Neural progenitor cell (in vitro differentiated cells): ENCODE measurements around the gene MED12L. TPM values are rescaled to one million over a fixed set of nuclear protein-coding genes. Genes with fewer than 3 reads are reported as not detected.

Experiments used
- DNase-seq: peaks from one replicate; pipeline ENCODE4 v3.0.0-alpha.2; 2016; ENCODE audit warnings: low spot score
- H2AFZ ChIP-seq: fragments of 200-600 bp; sonication (generic); replicated peaks from 2 replicates; pipeline ENCODE4 v1.6.1; 2016; ENCODE audit warnings: antibody characterized with exemption
- H3F3A ChIP-seq: fragments of 200-600 bp; sonication (generic); 2 replicates; pipeline ENCODE4 v1.6.1; 2016; ENCODE audit warnings: antibody characterized with exemption, low read depth
- H3K27ac ChIP-seq: fragments of 200-600 bp; sonication (generic); 2 replicates; pipeline ENCODE4 v1.5.1; 2016; ENCODE audit warnings: mild to moderate bottlenecking
- H3K27me3 ChIP-seq: fragments of 200-600 bp; sonication (generic); 2 replicates; pipeline ENCODE4 v1.6.1; 2016; ENCODE audit warnings: mild to moderate bottlenecking, moderate library complexity
- H3K36me3 ChIP-seq: fragments of 200-600 bp; sonication (generic); 2 replicates; pipeline ENCODE4 v1.5.1; 2016
- H3K4me1 ChIP-seq: fragments of 200-600 bp; sonication (generic); 2 replicates; pipeline ENCODE4 v1.6.1; 2016; ENCODE audit warnings: mixed run types
- H3K4me2 ChIP-seq: fragments of 200-600 bp; sonication (generic); 2 replicates; pipeline ENCODE4 v1.6.1; 2016
- H3K4me3 ChIP-seq: fragments of 200-600 bp; sonication (generic); 2 replicates; pipeline ENCODE4 v1.5.1; 2016
- H3K79me2 ChIP-seq: fragments of 200-600 bp; sonication (generic); 2 replicates; pipeline ENCODE4 v1.6.1; 2016; ENCODE audit warnings: low read depth
- H3K9ac ChIP-seq: fragments of 200-600 bp; sonication (generic); 2 replicates; pipeline ENCODE4 v1.6.1; 2016
- H3K9me3 ChIP-seq: fragments of 200-600 bp; sonication (generic); 2 replicates; pipeline ENCODE4 v1.5.1; 2016; ENCODE audit warnings: low read depth
- H4K20me1 ChIP-seq: fragments of 200-600 bp; sonication (generic); 2 replicates; pipeline ENCODE4 v1.6.1; 2016; ENCODE audit warnings: low read depth
- H3K27ac Mint-ChIP-seq: 3 replicates; pipeline ENCODE4 v1.8.0; 2021; ENCODE audit warnings: mixed read lengths
- H3K27me3 Mint-ChIP-seq: 2 replicates; pipeline ENCODE4 v1.8.0; 2022; ENCODE audit warnings: low read depth, mild to moderate bottlenecking, inconsistent platforms, moderate library complexity, mixed read lengths; ENCODE audit not compliant: insufficient read depth
- H3K36me3 Mint-ChIP-seq: 3 replicates; pipeline ENCODE4 v1.8.0; 2021; ENCODE audit warnings: mixed read lengths
- H3K4me1 Mint-ChIP-seq: 3 replicates; pipeline ENCODE4 v1.8.0; 2021; ENCODE audit warnings: mixed read lengths
- H3K4me3 Mint-ChIP-seq: 3 replicates; pipeline ENCODE4 v1.8.0; 2021; ENCODE audit warnings: mild to moderate bottlenecking, moderate library complexity, mixed read lengths
- H3K9me3 Mint-ChIP-seq: 3 replicates; pipeline ENCODE4 v1.8.0; 2020; ENCODE audit warnings: mixed read lengths
- CTCF ChIP-seq: fragments of 200-600 bp; sonication (generic); IDR thresholded peaks from 2 replicates; pipeline ENCODE4 v1.5.1; 2017; ENCODE audit warnings: antibody characterized with exemption, mild to moderate bottlenecking
- EZH2 ChIP-seq: fragments of 200-600 bp; sonication (generic); IDR thresholded peaks from 2 replicates; pipeline ENCODE4 v1.6.1; 2017; ENCODE audit warnings: antibody characterized with exemption, mild to moderate bottlenecking, moderate library complexity
- EZH2phosphoT487 ChIP-seq: fragments of 200-600 bp; sonication (generic); IDR thresholded peaks from 2 replicates; pipeline ENCODE4 v1.6.1; 2017; ENCODE audit warnings: antibody characterized with exemption
- total RNA-seq: library from RNA; depleted of rRNA; stranded (reverse); fragments of >200 nt; gene quantifications from 2 replicates; pipeline ENCODE4 v1.2.3, GENCODE V29; 2015; ENCODE audit warnings: low replicate concordance

MED12L gene
- total RNA-seq, 1 donor from 2014 or later, result 16.5 TPM

GRCh38 chr3:151297429-151297828 is 212.0 kb downstream of the MED12L start:
- Histone ChIP-seq H3K9me3 (no peaks in the 10 kb centered on the region), H3K9ac (no peak overlapping the region), H3K27me3 (no peaks in the 10 kb centered on the region), H3K4me3 (no peak overlapping the region), H2AFZ (no peak overlapping the region), H3K27ac (no peak overlapping the region), H3K79me2 (no peaks in the 10 kb centered on the region), H3K4me1 (no peaks in the 10 kb centered on the region), H3F3A (no peaks in the 10 kb centered on the region), H4K20me1 (no peaks in the 10 kb centered on the region), H3K36me3 (no peaks in the 10 kb centered on the region), H3K4me2 (no peak overlapping the region)
- H3K4me3 Mint-ChIP-seq, result no peak overlapping the region
- no peaks in the 10 kb centered on the region for H3K36me3 Mint-ChIP-seq
- H3K27me3 Mint-ChIP-seq, result no peaks in the 10 kb centered on the region
- H3K4me1 Mint-ChIP-seq, result peaks cover 3% of the 10 kb centered on the region
- no peaks in the 10 kb centered on the region for H3K9me3 Mint-ChIP-seq
- TF ChIP-seq EZH2phosphoT487 (no peak), EZH2 (no peak), CTCF (no peak)
- no peak for DNase-seq
- H3K27ac Mint-ChIP-seq, result no peak overlapping the region

GRCh38 chr3:151299006-151299405 is 213.5 kb downstream of the MED12L start:
- H3K27me3 Mint-ChIP-seq, result no peaks in the 10 kb centered on the region

GRCh38 chr3:151300539-151300938 is 215.1 kb downstream of the MED12L start:
- no peaks in the 10 kb centered on the region for H3K9me3 Mint-ChIP-seq
- Histone ChIP-seq H3F3A (peaks cover 5% of the 10 kb centered on the region), H3K27me3 (no peaks in the 10 kb centered on the region), H3K9me3 (no peaks in the 10 kb centered on the region), H3K36me3 (no peaks in the 10 kb centered on the region), H3K4me2 (no peak overlapping the region), H3K79me2 (no peaks in the 10 kb centered on the region), H3K4me3 (no peak overlapping the region), H4K20me1 (no peaks in the 10 kb centered on the region), H3K4me1 (peaks cover 5% of the 10 kb centered on the region), H3K9ac (no peak overlapping the region), H3K27ac (no peak overlapping the region), H2AFZ (no peak overlapping the region)
- peaks cover 5% of the 10 kb centered on the region for H3K36me3 Mint-ChIP-seq
- TF ChIP-seq EZH2phosphoT487 (no peak), EZH2 (no peak), CTCF (no peak)
- no peak overlapping the region for H3K27ac Mint-ChIP-seq
- no peaks in the 10 kb centered on the region for H3K27me3 Mint-ChIP-seq
- no peak overlapping the region for H3K4me3 Mint-ChIP-seq
- DNase-seq, result no peak
- peaks cover 6% of the 10 kb centered on the region for H3K4me1 Mint-ChIP-seq

More at GRCh38 chr3:151299006-151299405, 213.5 kb downstream of the MED12L start:
- H3K27ac ChIP-seq, result no peak overlapping the region
- H3K9me3 ChIP-seq, result no peaks in the 10 kb centered on the region
- no peaks in the 10 kb centered on the region for H3K36me3 ChIP-seq
- no peak overlapping the region for H2AFZ ChIP-seq
- no peaks in the 10 kb centered on the region for H3F3A ChIP-seq
- no peak overlapping the region for H3K9ac ChIP-seq
- H3K4me2 ChIP-seq, result no peak overlapping the region
- H4K20me1 ChIP-seq, result no peaks in the 10 kb centered on the region
- Mint-ChIP-seq H3K4me3 (no peak overlapping the region), H3K4me1 (peaks cover 3% of the 10 kb centered on the region), H3K27ac (no peak overlapping the region), H3K36me3 (peaks cover 5% of the 10 kb centered on the region), H3K9me3 (no peaks in the 10 kb centered on the region)
- no peak for TF ChIP-seq EZH2phosphoT487
- TF ChIP-seq CTCF, result no peak
- TF ChIP-seq EZH2, result no peak
- DNase-seq, result no peak
- H3K4me1 ChIP-seq, result no peaks in the 10 kb centered on the region
- no peak overlapping the region for H3K4me3 ChIP-seq
- no peaks in the 10 kb centered on the region for H3K79me2 ChIP-seq
- no peaks in the 10 kb centered on the region for H3K27me3 ChIP-seq
